Amygdala (tissue), 56 donors: ENCODE results near the gene PLEKHA5.

Experiments
- DNase-seq, 56 donors: peaks; one replicate each; lab custom pipeline; 2025; lab: John Stamatoyannopoulos, UW

Gene PLEKHA5

DNA sequence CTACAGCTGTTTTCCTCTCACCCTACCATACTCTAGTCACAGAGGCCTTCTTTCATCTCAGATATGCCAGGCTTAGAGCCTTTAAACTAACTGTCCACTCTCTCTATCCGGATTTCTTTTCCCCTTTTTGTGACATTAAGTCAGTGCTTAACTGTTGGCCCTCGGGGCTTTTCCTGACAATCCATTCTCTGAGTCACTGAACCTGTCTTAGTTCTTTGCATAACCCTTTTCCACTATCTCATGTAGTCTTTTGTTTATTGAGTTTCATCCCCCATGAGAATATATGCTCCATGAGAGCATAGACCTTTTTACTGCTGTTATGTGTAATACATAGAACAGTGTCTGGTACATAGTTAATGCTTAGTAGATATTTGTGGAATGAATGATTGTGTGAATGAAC is 68.7 kb downstream of the PLEKHA5 start:
- DNase-seq: no peak

GRCh38 chr12:19199332-19199731 is 69.8 kb downstream of the PLEKHA5 start:
- no peak for DNase-seq

DNA sequence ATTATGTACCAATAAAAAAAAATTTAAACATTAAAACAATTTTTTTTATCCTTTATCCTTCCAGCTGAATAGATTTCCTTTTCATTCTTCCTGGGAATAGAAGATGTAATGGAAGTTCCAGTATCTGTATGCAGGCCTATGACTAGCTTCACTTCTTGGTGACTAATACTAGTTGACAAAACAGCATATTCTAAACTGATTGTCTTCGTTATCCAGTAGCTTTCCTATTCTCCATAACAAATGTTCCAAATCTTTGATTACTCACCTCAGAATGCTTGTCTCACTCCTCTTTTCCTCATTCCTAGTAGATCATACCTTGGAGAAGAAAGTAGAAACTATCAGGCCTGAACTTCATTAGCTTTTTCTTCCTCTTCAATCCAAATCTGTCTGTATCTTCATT is 70.7 kb downstream of the PLEKHA5 start:
- DNase-seq: no peak

- no peak for DNase-seq
Observed at GRCh38 chr12:19201661-19202060, 72.1 kb downstream of the PLEKHA5 start.

DNA sequence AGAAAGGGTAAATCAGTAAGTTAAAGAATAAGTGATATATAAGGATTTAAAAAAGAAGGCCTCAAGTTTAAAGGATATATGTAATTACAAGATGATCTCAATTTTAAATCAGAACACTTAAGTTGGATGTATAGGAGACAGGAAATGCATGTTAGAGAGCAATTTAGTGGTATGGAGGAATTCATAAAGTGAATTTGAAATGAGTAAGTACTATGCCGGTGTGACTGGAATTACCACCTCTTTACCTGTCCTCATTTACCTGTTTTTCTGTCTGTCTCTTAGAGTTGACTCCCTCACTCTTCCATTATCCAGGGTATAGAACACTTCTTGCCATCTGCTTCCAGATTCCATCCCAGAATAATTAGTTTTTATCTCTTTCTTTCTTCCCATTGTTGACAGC is 73.5 kb downstream of the PLEKHA5 start:
- no peak for DNase-seq

- DNase-seq: no peak
Observed at GRCh38 chr12:19203539-19204506, 74.3 kb downstream of the PLEKHA5 start.

- DNase-seq: no peak
Observed at GRCh38 chr12:19205120-19205519, 75.6 kb downstream of the PLEKHA5 start.

GRCh38 chr12:19206493-19207077 is 77.1 kb downstream of the PLEKHA5 start:
- no peak for DNase-seq

DNA sequence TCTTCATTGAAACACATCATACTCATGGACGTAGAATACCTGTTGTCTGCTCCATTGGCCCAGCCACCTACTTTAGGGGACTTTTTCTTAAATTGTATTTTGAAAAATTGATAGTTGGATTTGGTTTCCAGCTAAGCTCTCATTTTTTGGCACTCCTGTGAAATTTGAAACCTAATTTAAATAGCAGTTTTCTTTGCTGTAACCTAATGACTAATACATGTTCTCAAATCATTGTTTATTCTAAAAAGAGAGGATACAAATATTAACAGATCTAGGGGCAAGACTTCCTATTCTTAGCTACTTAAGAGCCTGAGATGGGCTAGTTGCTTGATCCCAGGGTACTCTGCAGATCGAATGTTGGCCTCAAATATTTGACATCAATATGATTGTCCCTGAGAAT is 78.9 kb downstream of the PLEKHA5 start:
- DNase-seq: no peak

- DNase-seq: no peak
Observed at GRCh38 chr12:19209661-19210060, 80.1 kb downstream of the PLEKHA5 start.

DNA sequence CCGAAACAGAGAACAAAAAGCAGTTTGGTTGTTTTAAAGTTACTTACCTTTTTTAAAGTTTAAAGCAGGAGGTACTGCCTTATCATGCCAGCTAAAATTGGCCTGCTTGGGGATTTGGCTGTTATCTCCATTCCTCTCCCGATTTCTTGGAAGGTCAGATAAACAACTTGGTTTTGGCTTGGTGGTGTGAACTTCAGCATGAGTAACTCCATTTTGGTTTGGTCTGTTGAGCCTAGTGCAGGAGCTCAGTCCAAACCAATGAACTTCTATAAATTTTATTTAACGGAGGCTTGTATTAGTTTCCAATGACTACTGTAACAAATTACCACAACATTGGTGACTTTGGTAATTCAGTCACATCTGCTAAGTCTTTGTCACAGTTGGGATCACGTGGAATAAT is 82.3 kb downstream of the PLEKHA5 start:
- DNase-seq: no peak

DNA sequence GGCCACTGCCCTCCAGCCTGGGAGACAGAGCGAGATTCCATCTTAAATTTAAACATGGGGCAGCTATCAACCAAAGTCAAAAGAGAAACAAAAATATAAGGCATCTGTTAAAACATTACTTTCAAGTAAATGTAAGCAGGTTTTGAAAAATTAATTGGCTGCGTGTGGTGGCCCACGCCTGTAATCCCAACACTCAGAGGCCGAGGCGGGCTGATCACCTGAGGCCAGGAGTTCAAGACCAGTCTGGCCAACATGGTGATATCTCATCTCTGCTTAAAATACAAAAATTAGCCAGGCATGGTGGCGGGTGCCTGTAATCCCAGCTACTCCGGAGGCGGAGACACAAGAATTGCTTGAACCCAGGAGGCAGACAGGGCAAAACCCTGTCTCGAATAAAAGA is 82.7 kb downstream of the PLEKHA5 start:
- DNase-seq: no peak

DNA sequence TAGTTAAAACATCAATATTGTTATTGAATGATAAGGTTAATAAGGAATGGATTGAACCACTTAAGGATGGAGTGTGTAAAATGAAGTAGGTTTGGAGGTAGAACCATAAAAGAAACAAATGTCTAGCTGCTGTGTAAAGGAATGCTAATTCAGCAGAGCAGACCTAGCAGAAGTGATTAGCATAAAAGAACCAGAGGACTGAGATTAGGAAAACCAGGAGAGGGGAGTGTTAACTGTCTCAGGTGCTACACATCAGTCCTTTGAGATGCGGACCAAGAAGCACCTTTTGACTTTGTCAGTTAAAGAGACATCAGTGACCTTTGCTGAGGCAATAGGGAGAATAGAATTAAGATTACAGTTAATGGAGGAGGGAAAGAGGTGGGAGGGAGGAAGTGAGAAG is 84.5 kb downstream of the PLEKHA5 start:
- DNase-seq: no peak

DNA sequence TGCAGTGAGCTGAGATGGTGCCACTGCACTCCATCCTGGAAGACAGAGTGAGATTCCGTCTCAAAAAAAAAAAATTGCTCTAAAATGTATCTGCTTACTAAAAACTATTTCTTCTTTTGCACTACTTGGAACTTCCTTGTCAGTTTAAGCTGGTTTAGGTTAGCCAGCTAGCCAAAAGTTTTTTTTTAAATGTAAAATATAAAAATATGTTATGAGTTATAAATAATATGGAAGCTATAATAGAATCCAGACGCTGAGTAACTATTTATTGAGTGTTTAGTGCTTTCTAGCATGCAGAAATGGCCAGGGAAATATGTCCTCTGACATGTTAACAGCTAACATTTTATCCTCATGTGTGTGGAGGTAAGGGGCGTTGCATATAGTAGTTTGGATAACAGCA is 85.6 kb downstream of the PLEKHA5 start:
- DNase-seq: no peak

DNA sequence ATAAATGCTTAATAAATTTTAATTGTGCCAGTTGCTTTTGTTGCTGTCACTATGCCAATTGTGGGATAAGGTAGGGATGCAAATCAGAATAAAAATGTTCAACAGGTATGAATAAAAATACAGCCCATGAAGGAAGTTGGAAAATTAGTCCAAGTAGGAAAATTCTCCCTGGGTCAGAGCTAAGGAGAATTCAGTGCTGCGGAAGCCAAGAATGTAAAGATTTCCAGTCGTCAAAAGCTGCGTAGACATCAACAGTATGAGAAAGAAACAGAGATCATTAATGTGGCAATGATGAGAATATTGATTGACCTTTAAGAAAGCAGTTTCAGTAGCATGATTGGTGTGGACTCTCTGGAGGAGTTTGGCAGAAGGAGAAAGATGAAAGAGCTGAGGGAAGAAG is 87.9 kb downstream of the PLEKHA5 start:
- DNase-seq: no peak

DNA sequence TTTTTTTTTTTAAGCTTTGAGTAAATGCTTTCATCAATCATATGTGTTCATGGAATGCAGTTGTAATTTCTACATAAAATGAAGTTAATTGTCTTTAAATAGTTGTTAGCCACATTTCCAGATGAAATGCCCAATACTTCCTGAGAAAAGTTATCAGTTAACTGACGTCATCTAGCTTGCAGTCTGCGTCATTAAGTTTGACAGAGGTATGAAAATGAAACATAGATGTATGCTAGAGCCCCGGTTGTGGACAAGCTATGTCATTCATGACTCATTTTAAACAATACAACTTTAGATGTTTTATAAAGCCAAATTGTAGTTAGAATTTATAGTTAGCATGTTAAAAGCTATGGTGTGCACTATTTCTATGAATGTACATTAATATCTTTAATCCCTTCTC is 90.7 kb downstream of the PLEKHA5 start:
- no peak for DNase-seq

- no peak for DNase-seq
Observed at GRCh38 chr12:19220852-19221466, 91.4 kb downstream of the PLEKHA5 start.

DNA sequence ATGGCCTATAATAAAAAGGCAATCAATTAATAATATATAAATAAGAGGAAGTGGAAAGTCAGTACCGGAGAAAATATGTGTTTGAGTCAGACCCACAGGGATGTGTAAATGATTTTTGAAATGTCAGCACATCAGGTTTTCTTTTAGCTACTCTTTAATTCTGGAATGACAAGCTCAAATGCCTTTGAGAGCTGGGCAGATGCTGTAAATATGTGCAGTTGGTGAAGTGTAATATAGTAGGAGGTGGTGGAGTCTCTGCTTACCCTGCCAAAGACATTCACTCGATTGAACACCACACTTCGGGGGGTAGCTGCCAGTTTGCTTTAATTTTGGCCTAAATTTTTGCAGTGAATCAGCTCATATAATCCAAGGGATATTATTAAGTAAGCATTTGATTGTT is 93.0 kb downstream of the PLEKHA5 start:
- peak in 2 of 56 donors; percentile 34 to 45 for DNase-seq

- no peak for DNase-seq
Observed at GRCh38 chr12:19223018-19223417, 93.5 kb downstream of the PLEKHA5 start.

DNA sequence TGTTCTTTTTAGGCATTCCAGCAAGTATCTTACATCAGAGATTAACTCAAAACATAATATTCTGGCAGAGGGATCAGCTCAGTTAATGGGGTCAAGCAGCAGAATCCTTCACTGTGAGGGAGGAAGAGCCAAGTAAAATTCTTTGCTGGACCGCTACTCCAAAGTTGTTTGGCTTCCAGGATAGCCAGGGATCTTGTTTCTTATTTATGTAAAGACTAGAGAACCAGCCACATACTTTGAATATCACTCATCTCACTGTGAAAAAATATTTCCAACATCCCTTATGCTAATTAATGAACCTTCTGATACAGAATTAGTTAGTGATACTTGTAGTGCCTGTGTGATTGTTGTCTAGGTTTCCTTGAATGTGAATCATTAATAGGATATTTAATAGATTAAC is 94.2 kb downstream of the PLEKHA5 start:
- no peak for DNase-seq

DNA sequence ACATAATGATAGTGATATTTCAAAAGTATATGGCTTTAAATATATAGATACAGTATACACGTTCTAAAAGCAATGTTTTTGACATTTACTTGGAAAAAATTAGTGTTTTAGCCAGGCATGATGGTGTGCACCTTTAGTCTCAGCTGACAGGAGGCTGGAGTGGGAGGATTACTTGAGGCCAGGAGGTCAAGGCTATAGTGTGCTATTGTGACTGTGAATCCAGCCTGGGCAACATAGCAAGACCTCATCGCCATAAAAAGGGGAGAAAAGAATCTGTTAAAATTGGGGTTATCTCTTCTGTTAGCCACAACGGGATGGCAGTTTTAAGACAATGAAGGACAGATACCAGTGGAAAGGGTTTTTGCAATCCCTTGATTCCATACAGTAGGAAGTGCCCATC is 95.2 kb downstream of the PLEKHA5 start:
- DNase-seq: no peak
